HG03558 (cell line): ENCODE measurements around the gene RYR3.

ENCODE experiments used
- ATAC-seq: cut with Tn5 transposase; IDR thresholded peaks from one replicate; pipeline ENCODE4 v1.9.1; 2021; ENCODE audit warnings: moderate number of reproducible peaks; ENCODE audit not compliant: unreplicated experiment; ENCODE audit errors: extremely low read depth

Gene RYR3

DNA sequence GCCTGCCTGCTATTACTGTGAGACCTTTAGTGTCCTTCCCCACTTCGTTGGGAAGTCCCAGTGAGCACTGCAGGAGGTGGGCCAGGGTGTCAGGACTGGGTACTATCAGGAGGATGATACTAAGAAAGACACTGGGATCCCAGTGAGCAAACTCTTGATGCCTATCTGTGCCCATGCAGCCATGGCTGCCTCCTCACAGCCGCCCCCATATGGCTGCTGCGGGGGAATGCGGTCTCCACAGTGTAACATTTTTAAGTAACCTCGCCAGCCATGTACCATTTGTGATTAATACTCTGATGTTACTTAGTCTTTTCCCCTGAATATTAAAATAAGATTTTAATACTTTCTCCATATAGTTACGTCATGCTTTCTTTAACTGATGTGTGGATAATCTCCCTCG lies 312.2 kb downstream of the RYR3 start:
- no peak for ATAC-seq

GRCh38 chr15:33624439-33624838 lies 313.7 kb downstream of the RYR3 start:
- ATAC-seq: no peak

DNA sequence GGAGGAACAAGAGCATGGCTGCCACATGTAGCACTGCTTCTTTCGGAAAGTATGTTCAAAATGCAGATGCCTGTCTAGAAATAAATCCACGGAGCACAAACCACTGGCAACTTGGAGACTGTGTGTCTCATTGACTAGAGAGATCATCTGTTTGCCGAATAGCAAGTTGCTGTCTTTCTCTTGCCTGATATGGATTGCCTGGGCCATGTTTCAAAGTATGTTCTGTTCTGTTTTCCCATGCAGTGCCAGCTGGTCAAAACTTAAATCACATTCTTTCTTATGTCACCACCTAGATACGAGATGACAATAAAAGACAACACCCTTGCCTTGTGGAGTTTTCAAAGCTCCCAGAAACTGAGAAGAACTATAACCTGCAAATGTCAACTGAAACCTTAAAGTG lies 318.9 kb downstream of the RYR3 start:
- no peak for ATAC-seq

DNA sequence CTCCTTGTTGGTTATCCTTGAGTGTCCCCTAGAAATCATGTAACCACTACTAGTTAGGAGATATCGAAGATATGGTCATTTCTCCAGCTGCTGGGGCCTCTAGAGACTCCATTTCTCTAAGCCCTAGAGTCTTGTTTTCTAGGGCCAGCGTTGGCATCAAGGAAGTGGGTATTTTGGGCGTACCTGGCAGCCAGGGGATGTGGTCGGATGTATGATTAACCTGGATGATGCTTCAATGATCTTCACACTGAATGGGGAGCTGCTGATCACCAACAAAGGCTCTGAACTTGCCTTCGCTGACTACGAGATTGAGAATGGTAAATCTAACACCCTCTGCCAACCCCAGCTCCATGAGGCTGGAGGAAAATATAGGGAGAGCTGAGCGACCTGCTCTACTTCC lies 325.5 kb downstream of the RYR3 start:
- ATAC-seq: no peak

- ATAC-seq: no peak
These were observed 326.2 kb downstream of the RYR3 start for GRCh38 chr15:33636958-33637357.

DNA sequence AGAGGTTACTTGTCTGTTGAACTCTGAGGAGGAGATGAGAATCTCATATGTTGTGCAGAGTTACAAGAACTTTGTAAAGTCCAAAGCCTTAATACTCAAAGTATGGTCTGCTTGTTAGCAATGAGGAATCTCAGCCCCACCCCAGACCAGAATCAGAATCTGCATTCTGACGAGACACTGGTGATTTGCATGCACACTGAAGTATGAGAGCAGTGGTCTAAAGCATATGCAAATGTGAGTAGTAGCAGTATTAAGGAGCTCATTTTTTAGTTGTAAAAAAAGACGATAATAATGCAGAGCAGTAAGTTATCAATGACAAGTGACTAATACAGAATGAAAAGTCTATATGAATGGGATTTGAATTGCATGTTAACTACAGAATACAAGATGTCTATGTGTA lies 327.7 kb downstream of the RYR3 start:
- ATAC-seq: no peak

DNA sequence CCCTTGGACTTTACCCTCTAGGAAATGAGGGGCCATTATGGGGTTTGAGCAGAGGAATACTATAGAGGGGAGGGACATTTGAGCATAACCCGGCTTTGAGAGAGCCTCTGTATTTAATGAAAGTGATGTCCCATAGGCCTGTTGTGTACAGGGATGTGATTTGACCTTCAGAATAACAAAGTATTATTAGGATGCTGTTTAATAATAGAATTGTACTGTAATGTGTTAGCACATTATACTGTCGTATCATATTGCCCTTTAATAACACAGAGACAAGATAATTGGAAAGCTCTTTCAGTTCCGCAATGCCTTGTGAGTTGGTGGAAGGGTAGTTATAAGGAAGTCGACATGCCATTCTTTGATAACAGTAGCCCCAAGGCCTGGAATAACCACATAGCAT lies 328.3 kb downstream of the RYR3 start:
- no peak for ATAC-seq

DNA sequence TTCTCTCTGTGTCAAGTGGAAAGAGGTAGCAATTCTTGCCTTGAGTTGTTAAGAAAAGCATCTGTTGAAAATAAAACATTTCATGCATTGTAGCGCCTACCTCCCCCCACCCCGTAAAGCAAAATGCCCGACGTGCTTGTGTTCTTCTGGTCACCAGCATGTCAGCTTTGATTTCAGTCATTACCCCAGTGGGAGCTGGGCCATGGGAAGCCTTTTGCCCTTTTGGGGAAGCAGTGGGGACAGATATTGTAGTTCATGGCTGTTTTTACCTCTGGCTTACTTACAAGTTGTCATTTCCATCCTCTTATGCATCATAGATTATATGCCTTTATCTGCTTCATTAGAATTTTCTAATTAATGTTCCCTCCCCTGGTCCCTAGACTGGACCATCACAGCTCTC lies 328.7 kb downstream of the RYR3 start:
- ATAC-seq: no peak

- ATAC-seq: no peak
These were observed 329.2 kb downstream of the RYR3 start for GRCh38 chr15:33639978-33640377.

GRCh38 chr15:33641069-33641468 lies 330.3 kb downstream of the RYR3 start:
- ATAC-seq: no peak

GRCh38 chr15:33644304-33644703 lies 333.5 kb downstream of the RYR3 start:
- no peak for ATAC-seq

- ATAC-seq: no peak
These were observed 336.0 kb downstream of the RYR3 start for GRCh38 chr15:33646744-33647143.

GRCh38 chr15:33649217-33649933 lies 338.6 kb downstream of the RYR3 start:
- ATAC-seq: no peak

DNA sequence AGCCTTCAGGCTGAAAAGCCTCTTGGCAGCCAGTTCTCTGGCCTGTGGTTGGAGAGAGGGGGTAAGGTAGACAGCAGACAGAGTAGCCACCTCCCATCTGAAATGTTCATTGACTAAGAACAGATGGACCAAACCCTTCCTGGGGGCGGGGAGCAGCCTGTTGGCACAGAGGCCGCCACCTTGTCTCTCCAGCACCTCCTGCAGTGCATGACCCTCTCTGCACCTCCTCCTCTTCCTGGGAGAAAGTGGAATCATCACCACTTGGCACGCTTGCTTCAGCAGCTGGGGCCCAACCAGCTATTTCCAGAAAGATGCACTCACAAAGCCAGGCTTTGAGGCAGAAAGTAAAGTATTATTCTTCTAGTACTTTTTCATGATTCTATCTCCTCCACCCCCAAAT lies 344.1 kb downstream of the RYR3 start:
- no peak for ATAC-seq

- no peak for ATAC-seq
These were observed 344.7 kb downstream of the RYR3 start for GRCh38 chr15:33655488-33655887.

DNA sequence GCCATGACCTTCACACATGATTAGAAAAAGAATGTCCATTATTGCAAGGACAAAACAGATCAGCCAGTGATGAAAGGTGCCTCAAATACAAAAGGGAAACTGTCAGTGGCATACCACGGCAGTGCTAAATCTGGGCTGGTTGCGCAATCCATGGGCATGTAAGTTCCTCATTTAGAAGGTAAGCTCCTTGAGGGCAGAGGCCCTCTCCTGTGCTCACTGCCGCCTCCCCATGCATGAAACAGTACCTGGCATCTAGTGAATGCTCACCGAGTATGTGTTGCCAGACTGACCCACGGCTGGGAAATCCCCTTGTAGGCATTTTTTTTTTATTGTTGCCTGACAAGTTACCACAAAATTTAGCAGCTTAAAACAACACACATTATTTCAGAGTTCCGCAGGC lies 345.4 kb downstream of the RYR3 start:
- no peak for ATAC-seq

DNA sequence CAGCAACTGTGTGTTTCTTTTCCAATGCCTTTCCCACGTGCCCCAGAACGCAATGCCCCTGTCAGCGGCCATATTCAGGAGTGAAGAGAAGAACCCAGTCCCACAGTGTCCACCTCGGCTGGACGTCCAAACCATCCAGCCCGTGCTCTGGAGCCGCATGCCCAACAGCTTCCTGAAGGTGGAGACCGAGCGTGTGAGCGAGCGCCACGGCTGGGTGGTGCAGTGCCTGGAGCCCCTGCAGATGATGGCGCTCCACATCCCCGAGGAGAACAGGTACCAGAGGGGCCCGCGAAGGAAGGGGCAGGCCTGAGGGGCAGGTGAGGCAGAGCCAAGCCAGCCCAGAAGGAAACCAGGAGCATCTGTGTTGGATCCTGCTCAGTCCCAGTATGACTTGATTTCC lies 349.4 kb downstream of the RYR3 start:
- ATAC-seq: no peak

- no peak for ATAC-seq
These were observed 351.2 kb downstream of the RYR3 start for GRCh38 chr15:33662014-33662413.

DNA sequence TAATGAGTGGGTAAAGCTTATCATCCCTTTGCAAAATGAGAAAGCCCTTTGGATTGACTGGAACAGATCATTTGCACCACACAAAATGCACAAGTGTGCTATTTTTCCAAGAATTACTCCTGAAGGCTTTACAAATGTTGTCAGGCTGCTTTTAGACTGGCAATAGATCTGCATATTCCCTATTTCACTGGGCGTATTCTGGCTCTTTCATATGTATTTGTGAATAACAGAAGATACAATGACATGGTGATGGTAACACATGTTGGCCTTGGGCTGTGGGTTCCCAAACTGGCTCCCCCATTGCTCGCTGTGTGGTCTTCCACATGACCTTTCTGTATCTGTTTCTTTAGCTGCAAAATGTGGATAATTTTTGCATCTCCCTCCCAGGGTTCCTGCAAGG lies 354.2 kb downstream of the RYR3 start:
- no peak for ATAC-seq

GRCh38 chr15:33670567-33670966 lies 359.8 kb downstream of the RYR3 start:
- ATAC-seq: no peak

DNA sequence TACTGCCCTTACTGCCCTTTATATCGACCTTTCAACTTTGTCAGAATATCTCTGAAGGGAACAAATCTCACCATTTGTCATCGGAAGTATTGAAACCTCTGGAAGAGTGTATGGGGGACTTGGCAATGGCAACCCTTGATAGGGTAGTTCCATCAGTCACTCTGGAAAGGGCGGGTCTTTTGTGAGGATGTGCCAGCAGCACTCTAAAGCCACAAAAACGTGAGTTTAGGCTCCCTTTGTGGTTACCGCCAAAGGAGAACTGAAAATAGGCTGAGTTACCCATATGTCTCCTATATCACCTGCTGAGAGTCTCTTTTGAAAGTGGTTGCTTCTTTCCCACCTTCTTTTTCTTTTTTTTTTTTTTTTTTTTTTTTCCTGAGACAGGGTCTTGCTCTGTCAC lies 360.7 kb downstream of the RYR3 start:
- ATAC-seq: peak; percentile 72

- no peak for ATAC-seq
These were observed 364.5 kb downstream of the RYR3 start for GRCh38 chr15:33675246-33675645.
